GM18909 (cell line): Measurements from ENCODE around the gene SPP2.

Experiments
- ATAC-seq: cut with Tn5 transposase; IDR thresholded peaks from one replicate; pipeline ENCODE4 v1.9.1; 2021; ENCODE audit warnings: mild to moderate bottlenecking; ENCODE audit not compliant: unreplicated experiment, poor library complexity

SPP2 gene

DNA sequence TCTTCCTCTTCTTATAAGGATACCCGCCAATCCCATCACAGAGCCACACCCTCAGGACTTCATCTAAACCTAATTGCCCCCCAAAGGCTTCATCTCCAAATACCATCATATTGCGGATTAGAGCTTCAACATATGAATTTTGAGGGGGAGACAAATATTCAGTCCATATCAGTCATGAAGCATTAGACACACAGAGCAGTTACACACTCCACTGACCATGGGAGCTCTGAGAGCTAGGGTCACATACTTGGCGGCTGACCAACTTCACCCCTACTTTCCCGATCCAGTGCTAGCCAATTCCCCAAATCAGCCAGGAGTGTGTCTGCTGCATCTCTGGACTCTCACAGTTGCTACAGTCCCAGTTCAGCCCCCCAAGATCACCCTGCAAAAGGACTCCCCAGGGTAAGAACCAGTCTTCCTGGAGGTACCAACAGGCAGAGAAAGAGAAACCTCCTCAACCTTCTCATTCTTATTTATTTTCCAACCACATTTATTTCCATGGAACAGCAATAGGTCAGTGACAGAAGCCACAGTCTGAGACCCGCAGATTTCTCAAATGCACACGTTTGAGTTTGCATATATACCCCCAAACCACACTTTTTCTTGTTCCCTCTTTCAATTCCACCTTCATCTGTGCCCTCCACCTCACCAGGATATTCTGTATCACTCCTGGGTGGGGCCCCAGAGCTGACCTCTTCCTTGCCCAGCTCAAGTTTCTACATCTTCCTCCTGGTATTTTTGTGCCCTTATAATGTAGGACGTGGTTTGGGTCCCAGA is 33.3 kb downstream of the SPP2 start:
- no peak for ATAC-seq

DNA sequence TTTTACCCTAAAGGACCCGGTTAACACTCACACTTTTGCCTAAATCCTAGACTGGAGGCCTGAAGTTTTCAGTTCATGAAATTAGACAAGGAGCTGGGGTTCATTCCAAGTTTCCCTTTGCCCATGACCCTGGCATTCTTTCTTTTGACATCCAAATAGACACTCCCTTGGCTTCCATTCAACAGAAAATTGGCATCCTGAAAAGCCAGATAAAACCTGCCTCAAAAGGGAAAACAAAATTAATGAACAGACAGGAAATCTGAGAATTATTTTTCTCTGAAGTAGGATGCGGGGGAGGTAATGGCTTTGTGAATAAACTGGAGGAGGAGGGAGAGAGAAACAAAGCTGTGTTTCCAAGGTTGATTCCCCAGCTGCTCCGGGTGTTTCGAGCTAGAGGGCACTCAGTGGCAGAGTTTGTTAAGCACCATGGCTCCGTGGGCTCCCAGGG is 41.0 kb downstream of the SPP2 start:
- no peak for ATAC-seq

DNA sequence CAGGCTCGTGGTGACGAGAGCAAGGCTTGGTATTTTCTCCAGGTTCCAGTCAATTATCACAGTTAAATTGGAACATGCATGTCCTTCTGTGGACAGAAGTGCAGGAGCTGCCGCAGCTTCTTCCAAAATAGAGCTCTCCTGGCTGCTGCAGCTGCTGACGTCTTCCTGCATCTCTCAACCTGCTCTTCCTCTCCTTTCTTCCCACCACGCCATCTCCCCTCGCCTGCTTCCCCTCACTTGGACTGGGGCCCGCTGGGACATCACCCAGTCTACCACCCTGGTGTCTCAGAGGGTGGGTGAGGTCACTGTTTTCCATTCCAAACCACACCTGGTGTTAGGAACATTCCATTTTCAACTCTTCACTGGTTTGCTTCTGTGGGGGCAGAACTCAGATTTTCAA is 41.4 kb downstream of the SPP2 start:
- no peak for ATAC-seq

DNA sequence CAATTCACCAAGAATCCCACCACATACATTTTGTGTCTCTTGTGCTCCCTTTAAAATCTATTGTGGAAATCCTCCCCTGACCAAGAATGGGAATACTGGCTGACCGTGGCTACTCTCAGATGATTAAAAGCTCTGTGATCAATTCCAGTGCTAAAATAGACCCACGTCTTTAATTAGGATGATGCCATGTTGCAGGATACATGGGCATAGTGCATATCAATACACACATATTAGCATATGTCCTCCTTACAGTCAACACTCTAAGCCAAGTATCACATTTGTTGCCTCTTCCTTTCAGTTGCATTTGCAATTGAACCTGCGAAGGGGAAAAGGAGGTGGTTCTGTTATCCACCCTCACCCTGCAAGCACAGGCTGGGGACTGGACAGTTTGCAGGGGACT is 41.8 kb downstream of the SPP2 start:
- no peak for ATAC-seq

DNA sequence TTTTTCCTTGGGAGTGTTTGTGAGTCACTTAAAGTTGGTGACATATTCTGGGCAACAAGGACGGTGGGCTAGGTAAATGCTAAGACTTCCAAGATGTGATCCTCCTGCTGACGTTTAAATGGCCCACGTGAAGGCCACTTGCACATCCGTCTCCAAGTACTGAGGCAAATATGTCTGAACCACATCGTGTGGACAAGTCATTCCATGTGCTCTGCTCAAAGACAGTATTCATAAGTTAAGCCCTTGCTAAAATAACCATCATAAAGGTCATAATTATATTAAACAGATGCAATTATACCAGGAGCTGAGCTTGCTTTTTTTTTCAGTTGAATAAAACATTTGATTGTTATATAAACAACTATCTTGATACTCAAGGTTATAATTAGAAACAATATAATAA is 44.8 kb downstream of the SPP2 start:
- ATAC-seq = no peak

DNA sequence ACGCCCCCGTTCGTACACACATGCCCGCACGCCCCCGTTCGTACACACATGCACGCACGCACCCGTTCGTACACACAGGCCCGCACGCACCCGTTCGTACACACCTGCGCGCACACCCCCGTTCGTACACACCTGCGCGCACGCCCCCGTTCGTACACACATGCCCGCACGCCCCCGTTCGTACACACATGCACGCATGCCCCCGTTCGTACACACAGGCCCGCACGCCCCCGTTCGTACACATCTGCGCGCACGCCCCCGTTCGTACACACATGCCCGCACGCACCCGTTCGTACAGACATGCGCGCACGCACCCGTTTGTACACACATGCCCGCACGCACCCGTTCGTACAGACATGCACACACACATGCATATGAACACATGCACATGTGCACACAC is 45.7 kb downstream of the SPP2 start:
- no peak for ATAC-seq

DNA sequence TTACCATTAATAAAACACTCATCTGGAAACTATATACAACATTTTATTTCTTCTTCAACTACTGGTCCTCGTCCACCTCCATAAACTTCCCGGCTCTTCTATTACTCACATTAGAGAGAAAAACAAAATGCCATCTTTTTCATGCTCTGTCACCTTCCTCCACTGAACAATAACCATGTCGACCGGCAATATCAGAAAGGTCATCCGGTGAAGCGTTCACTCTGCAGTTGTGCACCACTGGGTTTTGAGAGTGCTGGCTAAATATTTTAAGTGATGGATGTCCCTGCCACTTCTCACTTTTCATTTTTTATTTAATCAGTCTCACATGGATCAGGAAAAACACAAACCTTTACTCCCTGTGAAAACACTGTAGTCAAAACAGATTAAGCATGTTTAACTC is 48.2 kb downstream of the SPP2 start:
- ATAC-seq = no peak

DNA sequence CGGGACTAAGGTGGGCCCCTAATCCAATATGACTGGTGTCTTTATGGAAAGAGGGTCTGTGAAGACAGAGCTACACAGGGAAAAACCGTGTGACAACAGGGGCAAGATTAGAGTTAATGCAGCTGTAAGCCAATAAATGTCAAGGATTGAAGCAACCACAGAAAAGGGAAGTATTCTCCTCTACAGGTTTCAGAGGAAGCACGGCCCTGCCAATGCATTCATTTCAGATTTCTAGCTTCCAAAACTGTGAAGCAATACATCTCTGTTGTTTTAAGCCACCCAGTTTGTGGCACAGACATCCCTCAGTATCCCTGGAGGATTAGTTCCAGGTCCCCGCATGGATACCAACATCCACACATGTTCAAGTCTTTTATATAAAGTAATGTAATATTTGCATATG is 48.8 kb downstream of the SPP2 start:
- no peak for ATAC-seq

DNA sequence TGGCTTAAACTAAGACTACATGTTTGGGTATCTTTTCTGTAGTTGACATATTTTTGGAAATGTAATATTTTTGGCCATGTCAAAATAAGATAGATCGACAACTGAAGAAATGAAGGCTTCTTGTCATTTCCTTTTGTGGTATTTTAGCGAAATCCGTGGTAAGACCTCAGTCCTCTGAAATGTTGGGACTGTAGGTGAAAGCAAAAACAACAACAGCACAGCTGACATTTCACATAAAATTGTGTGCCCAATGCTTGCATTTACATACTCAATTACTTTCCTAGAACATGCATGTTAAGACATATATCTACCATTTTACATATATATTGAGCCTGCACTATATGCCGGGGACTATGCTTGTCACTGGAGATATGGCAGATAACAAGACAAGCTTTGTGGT is 50.2 kb downstream of the SPP2 start:
- no peak for ATAC-seq

DNA sequence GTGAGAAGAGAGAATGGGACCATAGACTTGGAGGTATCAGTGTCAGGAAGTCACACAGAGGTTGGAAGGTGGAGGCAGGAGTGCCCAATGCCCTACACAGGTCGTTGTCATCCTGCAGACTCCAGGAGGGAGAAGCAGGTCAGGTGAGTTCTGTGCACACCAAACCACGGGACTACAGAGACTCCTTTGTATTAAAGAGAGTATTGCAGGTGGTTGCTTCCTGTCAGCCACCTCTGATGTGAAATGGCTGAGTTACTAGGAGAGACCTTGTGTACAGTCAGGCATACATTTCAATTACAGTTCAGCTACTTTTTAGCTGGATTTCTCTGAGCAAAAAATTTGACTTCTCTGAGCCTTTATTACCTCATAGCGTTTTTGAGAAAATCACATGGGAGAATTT is 51.6 kb downstream of the SPP2 start:
- no peak for ATAC-seq

DNA sequence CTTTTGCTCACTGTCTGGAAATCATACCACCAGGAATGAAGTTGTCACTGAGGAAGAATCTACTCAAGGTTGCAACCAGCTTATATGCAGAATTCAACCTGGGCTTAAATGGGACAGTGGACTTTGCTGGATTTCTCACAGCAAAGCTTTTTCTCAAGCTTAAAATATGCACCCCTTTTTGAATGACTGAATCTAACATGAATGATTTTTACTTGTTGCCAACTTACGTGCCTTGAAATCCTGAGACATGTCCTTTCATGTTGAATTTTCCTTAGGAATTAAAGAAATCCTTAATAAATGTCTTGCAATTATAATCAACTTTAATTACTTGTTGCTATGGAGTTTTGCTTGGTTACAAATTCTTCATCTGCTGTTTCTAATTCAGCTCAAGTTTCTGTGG is 57.4 kb downstream of the SPP2 start:
- ATAC-seq = no peak

DNA sequence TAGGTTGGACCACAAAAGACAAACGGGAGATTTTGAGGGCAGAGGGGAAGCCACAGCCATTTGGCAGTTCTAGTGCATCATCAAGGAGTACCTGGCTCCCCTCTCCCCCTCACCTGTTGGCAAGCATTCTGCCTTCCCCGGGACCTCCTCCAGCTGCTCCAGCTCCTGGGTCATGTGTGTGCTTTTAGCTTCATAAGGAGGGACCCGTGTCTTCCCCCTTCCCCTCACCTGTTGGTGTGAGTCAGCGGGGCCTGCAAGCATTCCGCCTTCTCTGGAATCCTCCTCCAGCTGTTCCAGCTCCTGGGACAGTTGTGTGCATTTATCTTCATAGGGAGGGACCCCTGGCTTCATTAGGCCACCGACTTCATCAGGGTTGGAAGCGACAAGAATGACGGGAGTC is 58.8 kb downstream of the SPP2 start:
- no peak for ATAC-seq

DNA sequence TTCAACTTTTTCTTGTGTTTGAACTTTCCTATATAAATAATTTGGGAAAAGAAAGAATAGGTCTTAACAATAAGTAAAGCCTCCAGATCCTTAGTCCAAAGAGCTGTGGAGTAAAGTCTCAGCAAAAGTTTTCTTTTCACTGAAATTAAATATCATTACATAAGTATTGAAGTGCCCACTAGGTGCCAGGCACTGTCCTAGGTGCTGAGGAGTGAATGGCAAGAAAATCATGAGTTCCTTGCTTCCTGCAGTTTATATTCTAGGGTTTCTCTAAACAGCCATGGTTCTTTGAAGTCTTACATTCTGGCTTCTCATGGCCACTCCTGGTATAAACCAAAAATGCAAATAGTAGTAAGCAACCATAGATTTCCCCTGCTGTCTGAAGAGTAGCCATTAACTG is 59.7 kb downstream of the SPP2 start:
- no peak for ATAC-seq

DNA sequence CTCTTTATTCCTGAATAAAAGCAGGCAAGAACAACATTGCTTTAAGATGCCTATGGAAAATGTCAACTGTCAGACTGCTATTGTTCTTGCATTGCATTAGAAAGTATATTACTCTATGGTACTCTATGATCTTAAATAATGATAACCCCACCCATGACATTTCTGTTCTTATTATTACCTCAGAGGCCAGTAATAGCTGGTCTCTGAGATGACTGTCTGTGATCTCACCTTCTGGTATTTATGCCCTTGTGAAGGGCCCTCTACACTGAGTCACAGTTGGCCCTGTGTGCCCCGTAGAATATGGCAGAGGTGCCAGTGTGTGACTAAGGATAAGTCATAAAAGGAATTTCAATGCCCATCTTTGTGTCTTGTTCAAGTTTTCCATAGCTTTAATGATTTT is 61.0 kb downstream of the SPP2 start:
- no peak for ATAC-seq

DNA sequence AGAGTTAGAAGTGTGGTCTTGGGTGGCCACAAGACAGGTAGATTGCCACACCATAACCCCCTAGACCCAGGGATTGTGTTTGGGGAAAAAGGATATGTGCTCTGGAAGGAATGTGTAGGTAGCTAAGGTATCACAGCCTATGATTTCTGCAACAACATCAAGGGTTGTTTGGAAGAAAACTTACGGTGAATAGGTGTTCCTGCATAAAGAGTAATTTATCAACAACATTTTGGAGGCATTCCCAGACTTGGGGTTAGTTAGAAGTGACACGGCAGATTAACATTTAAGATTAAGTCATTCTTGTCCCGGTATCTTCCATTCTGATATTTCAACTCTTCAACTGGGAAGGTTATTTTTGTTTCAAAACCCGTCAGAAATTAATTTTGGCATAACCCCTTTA is 65.5 kb downstream of the SPP2 start:
- ATAC-seq = no peak

DNA sequence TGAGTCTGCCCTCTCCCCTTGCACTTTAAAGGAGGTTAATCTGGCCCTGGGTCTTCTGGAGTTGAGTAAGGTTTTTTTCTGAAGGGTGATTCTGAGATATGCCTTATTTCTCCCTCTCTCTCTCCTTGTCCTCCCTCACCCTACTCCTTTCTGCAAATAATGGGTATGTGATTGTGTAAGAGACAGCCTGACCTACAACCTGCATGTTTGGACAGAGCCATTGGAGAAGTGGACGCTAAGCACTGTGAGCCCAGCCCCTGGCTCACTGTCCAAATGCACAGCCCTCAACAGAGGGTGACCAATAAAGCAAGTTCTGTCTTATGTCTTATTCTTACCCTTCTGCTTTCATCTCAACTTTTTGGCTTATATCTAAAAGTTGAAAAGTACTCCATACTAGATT is 71.5 kb downstream of the SPP2 start:
- no peak for ATAC-seq

DNA sequence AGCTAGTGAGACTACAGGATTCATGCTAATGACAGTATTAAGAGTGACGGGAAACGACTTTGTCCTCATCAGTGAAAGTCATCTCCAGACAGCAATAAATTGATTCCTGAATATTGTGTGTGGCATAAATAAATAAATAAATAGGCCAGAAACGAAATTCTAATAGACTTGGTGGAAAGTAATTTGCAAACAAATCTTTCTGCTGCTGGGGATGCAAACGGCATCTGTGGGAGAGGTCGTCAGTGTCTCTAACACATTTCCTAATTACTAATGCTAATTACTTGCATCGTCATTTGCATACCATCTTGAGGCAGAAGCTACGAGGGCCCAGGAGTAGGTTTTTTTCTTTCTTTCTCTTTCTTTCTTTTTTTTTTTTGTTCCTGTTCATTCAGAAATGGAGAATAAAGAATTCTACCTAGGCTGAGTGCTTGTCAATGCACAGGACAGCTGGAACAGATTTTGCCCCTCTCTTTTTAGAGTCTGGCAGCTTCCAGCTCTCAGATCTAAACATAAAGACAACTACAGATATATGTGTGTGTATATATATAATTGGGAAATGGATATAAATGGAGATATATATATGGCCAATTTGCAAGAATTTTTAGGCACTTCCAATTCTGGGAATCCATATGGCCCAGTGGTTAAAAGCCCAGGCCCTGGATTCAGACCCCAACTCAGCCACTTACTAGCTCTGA is 75.1 kb downstream of the SPP2 start:
- ATAC-seq = no peak

DNA sequence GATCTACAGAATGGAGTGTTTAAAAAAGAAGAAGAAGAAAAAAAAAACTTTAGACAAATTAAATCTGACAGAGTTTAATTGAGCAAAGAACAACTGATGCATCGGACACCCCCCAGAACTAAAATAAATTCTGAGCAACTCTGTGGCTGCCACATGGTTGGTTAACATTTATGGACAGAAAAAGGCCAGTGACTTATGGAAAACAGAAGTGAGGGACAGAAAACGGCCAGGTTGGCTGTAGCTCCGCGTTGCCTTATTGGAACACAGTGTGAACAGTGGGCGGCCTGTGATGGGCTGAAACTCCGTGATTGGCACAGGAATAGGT is 75.6 kb downstream of the SPP2 start:
- ATAC-seq = no peak
